GM18526 (cell line): ENCODE results near the gene KCNK4.
A peak's percentile ranks its signal among the peaks of the same experiment; 100 is the strongest.

Experiments used
- POLR2A ChIP-seq: IDR thresholded peaks from 3 replicates; pipeline ENCODE4 v1.6.1; 2011; ENCODE audit not compliant: insufficient read length; ENCODE audit errors: extremely low read depth

Gene KCNK4

GRCh38 chr11:64334764-64335735 lies 43.9 kb downstream of the KCNK4 start:
- no peak for TF ChIP-seq POLR2A

GRCh38 chr11:64337538-64338249 lies 46.6 kb downstream of the KCNK4 start:
- no peak for TF ChIP-seq POLR2A

GRCh38 chr11:64338716-64339115 lies 47.6 kb downstream of the KCNK4 start:
- TF ChIP-seq POLR2A, result no peak

- TF ChIP-seq POLR2A, result no peak
These were observed 48.2 kb downstream of the KCNK4 start for GRCh38 chr11:64339286-64339685.

GRCh38 chr11:64339754-64340408 lies 48.8 kb downstream of the KCNK4 start, which contains the start of gene CCDC88B:
Gene CCDC88B, plus strand, starts transcription at chr11:64340204. Its CDS starts 63 bp downstream, at chr11:64340267.
- peak; percentile 64 for TF ChIP-seq POLR2A

- TF ChIP-seq POLR2A, result peak; percentile 29
These were observed 49.7 kb downstream of the KCNK4 start for GRCh38 chr11:64340671-64341335.

- TF ChIP-seq POLR2A, result no peak
These were observed 50.3 kb downstream of the KCNK4 start for GRCh38 chr11:64341429-64341828.

- TF ChIP-seq POLR2A, result no peak
These were observed 51.0 kb downstream of the KCNK4 start for GRCh38 chr11:64341851-64342791.

GRCh38 chr11:64342869-64343745 lies 52.0 kb downstream of the KCNK4 start:
- TF ChIP-seq POLR2A, result no peak

- no peak for TF ChIP-seq POLR2A
These were observed 52.9 kb downstream of the KCNK4 start for GRCh38 chr11:64343767-64344559.

- TF ChIP-seq POLR2A, result no peak
These were observed 53.7 kb downstream of the KCNK4 start for GRCh38 chr11:64344787-64345186.

GRCh38 chr11:64347193-64347867 lies 56.2 kb downstream of the KCNK4 start:
- TF ChIP-seq POLR2A, result no peak
